Umbilical cord (tissue), 2 donors: ENCODE results near the gene TRMT11. TPM values are rescaled to one million over a fixed set of nuclear protein-coding genes. Genes with fewer than 3 reads are reported as not detected.

Source experiments
- DNase-seq: peaks from one replicate; pipeline ENCODE4 v3.0.0-alpha.2; 2015; ENCODE audit warnings: low spot score
- total RNA-seq: library from RNA; depleted of rRNA; stranded (reverse); fragments of >200 nt; gene quantifications from one replicate; pipeline ENCODE4 v1.2.3, GENCODE V29; 2014; ENCODE audit warnings: low replicate concordance; ENCODE audit not compliant: insufficient read depth

The TRMT11 gene
- total RNA-seq, 1 donor from 2014 or later = 19.5 TPM

GRCh38 chr6:126075335-126076071 is 89.2 kb downstream of the TRMT11 start:
- no peak for DNase-seq

DNA sequence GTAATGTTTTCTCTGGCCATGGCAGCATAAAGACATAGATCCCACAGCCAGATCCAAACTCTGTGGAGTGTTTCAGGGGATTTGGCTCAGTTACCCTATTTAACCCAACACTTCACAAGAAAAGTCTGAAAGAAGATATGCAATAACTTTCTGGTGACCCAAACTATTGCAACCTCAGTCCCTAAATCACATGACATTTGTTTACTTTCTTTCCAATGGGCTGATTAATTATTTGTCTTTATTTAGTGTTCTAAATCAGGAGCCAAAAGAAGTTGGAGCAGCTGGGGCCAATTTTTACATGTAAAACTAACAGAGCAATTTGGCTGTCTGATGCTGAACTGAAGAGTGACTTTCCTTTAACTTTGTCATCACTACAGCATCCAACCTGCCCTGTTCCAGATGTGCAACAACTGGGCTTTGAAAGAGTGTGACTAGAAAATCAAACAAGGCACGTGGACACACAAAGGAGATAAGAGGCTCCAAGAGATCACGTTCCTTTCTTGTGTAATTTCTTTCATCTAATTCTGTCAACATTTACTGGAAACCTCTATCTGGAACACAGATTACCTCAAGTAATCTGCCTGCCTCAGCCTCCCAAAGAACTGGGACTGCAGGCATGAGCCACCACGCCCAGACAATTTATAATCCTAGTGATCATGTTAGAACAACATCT is 90.8 kb downstream of the TRMT11 start:
- no peak for DNase-seq

DNA sequence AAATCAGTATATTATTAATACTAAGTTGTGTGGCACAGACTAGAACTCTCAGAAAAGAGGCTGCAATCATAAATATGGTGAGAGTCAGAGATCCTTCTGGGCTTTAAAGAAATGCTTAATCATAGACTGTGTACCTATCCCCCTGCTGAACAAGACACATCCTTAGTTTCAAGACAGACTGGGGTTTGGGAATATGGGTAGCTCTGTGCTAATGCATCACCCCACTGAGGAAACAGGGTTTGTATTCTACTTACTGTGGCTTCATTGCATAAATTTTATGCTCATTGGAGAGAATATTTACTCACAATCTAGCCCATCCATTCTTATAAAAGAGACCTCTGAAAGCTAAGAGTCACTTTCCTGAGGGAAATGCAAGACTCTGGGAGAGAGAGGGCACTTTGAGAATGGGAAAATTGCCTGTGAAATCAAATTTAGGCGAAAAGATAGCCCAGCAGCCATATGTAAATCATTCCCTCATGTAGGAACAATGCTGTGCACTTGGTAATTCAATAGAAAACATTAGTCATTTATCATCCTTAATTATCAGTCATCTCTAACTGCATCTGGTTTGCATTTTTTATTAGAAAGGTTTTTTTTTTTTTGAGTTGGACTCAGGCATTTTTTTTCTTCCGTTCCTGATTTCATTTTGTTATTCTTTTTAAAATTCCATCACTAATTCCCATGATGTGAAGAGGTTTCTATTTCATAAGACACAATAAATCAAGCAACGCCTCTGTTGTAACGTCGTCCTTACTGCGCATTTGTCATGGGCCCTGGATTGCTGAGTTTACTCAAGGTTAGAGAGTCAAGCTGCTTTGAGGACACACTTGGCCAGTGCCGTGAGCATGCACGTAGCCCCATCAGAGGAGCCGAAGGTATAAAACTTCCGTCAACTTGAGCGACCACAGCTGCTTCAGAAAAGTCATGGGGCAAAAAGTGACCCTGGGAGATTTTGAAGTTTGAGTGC is 91.8 kb downstream of the TRMT11 start:
- DNase-seq = no peak

DNA sequence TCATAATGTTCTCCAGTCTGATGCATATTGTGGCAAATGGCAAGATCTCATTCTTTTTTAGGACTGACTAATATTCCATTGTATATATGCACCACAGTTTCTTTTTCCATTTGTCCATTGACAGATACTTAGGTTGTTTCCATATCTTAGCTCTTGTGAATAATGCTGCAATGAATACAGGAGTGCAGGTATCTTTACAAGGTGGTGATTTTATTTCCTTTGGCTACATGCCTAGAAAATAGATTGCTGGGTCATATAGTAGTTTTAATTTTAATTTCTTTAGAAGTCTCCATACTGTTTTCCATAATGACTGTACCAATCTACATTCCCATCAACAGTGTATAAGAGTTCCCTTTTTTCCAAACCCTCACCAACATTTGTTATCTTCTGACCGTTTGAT is 97.5 kb downstream of the TRMT11 start:
- no peak for DNase-seq

DNA sequence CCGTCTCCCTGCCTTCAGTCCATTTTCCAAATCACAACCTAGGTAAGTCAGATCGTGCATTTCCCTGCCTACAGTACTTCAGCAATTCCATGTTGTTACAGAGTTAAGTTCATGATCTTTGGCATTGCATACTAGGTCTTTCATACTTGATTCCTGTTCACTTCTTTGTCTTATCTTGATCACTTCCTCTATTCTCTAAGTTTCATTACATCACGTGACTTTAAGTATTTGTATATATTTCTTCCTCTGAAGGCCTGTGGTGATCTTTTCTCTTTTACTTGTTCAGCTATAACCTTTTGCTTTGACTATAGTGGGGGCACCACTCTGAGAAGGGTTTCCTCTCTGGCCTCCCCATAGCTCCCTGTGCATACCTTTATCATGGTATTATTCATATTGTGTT is 100.2 kb downstream of the TRMT11 start:
- no peak for DNase-seq

Other genes with a start within 250 kb of the TRMT11 start
- 37.6 TPM for gene HEY2, start 236.9 kb upstream of the TRMT11 start, total RNA-seq
- 31.3 TPM for gene NCOA7, start 195.6 kb upstream of the TRMT11 start, total RNA-seq
- gene HINT3, start 29.8 kb upstream of the TRMT11 start, total RNA-seq = 41.9 TPM